ENCODE measurements around the gene JAM3. TPM values are rescaled to one million over a fixed set of nuclear protein-coding genes. Genes with fewer than 3 reads are reported as not detected.

JAM3 gene
- polyA plus RNA-seq, 1 donor from 2014 or later, result 46.1 TPM

DNA sequence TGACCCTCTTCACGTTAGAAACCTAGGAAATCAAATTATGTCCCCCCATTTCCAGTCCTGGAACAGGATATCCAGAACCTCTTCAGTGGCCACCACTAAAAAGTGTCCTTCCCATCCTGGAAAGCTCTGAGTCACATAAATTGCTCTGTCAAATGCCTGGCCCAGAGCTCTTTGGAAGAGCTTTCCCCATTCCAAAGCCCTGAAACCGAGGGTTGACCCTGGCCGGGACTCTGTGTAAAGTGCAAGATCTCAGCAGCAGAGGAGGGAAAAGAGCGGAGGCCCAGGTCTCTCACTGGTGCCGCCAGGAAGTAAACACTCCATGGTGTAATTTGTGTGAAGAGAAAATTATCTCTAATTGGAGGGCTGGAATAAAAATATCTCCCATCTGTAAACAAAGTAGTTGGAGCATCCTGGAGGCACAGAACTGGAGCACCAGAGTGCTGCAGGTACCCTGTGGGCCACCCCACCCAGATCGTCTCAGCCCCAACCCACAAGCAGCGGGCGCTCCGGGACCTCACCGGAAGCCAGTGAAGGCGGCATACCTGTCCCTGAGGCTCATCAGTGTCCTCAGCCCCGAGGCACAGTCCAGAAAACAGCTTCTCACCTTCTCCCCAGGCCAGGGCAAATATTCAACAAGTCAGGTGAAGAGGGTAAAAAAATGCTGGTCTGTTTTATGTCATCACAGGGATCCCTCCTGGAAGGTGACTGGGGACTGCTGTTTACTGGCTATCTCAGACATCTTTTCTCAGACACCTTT is 4.7 kb upstream of the JAM3 start:
- Histone ChIP-seq H3K9ac (ENCODE audit: low read length) (no peak overlapping the region), H4K20me1 (ENCODE audit: insufficient read depth) (no peaks in the 10 kb centered on the region), H3K27ac (ENCODE audit: low read length) (no peak overlapping the region), H3K4me2 (ENCODE audit: low read length) (no peak overlapping the region), H3K4me3 (ENCODE audit: low read length) (no peak overlapping the region), H2AFZ (ENCODE audit: low read depth, low read length) (no peak overlapping the region), H3K27me3 (ENCODE audit: insufficient read depth, low read depth, low read length) (no peaks in the 10 kb centered on the region), H3K9me2 (ENCODE audit: insufficient read depth, low read length) (no peaks in the 10 kb centered on the region), H3K79me2 (replicated peaks; ENCODE audit: insufficient read depth, low read length) (no peaks in the 10 kb centered on the region), H3K9me3 (ENCODE audit: low read length) (no peaks in the 10 kb centered on the region), H3F3A (ENCODE audit: insufficient read depth, low read length, poor library complexity, severe bottlenecking) (no peaks in the 10 kb centered on the region), H3K36me3 (ENCODE audit: insufficient read depth, low read length) (no peaks in the 10 kb centered on the region)
- TF ChIP-seq POLR2AphosphoS5 (IDR thresholded peaks at IDR 0.05) (no peak), EP300 (conservative IDR thresholded peaks at IDR 0.05; ENCODE audit: poor library complexity, severe bottlenecking) (no peak)
- TF ChIP-seq, protein P1, sequence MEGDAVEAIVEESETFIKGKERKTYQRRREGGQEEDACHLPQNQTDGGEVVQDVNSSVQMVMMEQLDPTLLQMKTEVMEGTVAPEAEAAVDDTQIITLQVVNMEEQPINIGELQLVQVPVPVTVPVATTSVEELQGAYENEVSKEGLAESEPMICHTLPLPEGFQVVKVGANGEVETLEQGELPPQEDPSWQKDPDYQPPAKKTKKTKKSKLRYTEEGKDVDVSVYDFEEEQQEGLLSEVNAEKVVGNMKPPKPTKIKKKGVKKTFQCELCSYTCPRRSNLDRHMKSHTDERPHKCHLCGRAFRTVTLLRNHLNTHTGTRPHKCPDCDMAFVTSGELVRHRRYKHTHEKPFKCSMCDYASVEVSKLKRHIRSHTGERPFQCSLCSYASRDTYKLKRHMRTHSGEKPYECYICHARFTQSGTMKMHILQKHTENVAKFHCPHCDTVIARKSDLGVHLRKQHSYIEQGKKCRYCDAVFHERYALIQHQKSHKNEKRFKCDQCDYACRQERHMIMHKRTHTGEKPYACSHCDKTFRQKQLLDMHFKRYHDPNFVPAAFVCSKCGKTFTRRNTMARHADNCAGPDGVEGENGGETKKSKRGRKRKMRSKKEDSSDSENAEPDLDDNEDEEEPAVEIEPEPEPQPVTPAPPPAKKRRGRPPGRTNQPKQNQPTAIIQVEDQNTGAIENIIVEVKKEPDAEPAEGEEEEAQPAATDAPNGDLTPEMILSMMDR (IDR thresholded peaks at IDR 0.05; ENCODE audit: poor library complexity, severe bottlenecking), result no peak

DNA sequence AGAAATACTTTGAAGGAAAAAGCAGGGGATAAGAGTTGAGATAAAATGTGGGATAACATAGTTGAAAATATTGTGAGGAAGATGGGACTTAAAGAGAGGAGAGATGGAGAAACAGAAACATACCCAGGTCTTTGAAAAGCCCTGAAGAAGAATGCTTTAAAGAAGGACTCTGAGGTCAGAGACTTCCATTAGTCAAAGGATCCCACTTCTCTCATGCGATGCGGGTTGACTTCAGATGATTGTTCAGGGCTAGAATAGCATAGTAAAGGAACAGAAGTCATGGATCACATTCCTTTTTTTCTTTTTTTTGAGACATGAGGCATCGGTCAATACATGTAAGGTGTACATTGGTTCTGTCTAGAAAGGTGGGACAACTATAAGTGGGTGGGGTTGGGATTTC is 3.5 kb upstream of the JAM3 start:
- Histone ChIP-seq H3K36me3 (ENCODE audit: insufficient read depth, low read length) (no peaks in the 10 kb centered on the region), H4K20me1 (ENCODE audit: insufficient read depth) (no peaks in the 10 kb centered on the region), H3K27ac (ENCODE audit: low read length) (no peak overlapping the region), H2AFZ (ENCODE audit: low read depth, low read length) (no peak overlapping the region), H3K9me3 (ENCODE audit: low read length) (no peaks in the 10 kb centered on the region), H3K9me2 (ENCODE audit: insufficient read depth, low read length) (no peaks in the 10 kb centered on the region), H3K27me3 (ENCODE audit: insufficient read depth, low read depth, low read length) (no peaks in the 10 kb centered on the region), H3K4me3 (ENCODE audit: low read length) (no peak overlapping the region), H3K9ac (ENCODE audit: low read length) (no peak overlapping the region), H3F3A (ENCODE audit: insufficient read depth, low read length, poor library complexity, severe bottlenecking) (no peaks in the 10 kb centered on the region), H3K79me2 (replicated peaks; ENCODE audit: insufficient read depth, low read length) (peaks cover 4% of the 10 kb centered on the region), H3K4me2 (ENCODE audit: low read length) (no peak overlapping the region)
- no peak for TF ChIP-seq POLR2AphosphoS5 (IDR thresholded peaks at IDR 0.05)
- TF ChIP-seq, protein P2, sequence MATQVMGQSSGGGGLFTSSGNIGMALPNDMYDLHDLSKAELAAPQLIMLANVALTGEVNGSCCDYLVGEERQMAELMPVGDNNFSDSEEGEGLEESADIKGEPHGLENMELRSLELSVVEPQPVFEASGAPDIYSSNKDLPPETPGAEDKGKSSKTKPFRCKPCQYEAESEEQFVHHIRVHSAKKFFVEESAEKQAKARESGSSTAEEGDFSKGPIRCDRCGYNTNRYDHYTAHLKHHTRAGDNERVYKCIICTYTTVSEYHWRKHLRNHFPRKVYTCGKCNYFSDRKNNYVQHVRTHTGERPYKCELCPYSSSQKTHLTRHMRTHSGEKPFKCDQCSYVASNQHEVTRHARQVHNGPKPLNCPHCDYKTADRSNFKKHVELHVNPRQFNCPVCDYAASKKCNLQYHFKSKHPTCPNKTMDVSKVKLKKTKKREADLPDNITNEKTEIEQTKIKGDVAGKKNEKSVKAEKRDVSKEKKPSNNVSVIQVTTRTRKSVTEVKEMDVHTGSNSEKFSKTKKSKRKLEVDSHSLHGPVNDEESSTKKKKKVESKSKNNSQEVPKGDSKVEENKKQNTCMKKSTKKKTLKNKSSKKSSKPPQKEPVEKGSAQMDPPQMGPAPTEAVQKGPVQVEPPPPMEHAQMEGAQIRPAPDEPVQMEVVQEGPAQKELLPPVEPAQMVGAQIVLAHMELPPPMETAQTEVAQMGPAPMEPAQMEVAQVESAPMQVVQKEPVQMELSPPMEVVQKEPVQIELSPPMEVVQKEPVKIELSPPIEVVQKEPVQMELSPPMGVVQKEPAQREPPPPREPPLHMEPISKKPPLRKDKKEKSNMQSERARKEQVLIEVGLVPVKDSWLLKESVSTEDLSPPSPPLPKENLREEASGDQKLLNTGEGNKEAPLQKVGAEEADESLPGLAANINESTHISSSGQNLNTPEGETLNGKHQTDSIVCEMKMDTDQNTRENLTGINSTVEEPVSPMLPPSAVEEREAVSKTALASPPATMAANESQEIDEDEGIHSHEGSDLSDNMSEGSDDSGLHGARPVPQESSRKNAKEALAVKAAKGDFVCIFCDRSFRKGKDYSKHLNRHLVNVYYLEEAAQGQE (IDR thresholded peaks at IDR 0.05; ENCODE audit: borderline replicate concordance), result no peak
- TF ChIP-seq, protein P1 (IDR thresholded peaks at IDR 0.05; ENCODE audit: poor library complexity, severe bottlenecking), result no peak
